IPS DF 6.9 (cell line): ENCODE measurements around the gene DBP.

ENCODE experiments used
- DNase-seq: peaks from one replicate; pipeline ENCODE4 v3.0.0-alpha.2; 2013; ENCODE audit warnings: low read depth, low spot score
- H3K27ac ChIP-seq: one replicate; pipeline ENCODE4 v1.5.1; 2013; ENCODE audit warnings: low read length, control low read depth
- H3K27me3 ChIP-seq: 2 replicates; pipeline ENCODE4 v1.6.1; 2013; ENCODE audit warnings: mild to moderate bottlenecking, low read length; ENCODE audit not compliant: control insufficient read depth, insufficient read depth
- H3K36me3 ChIP-seq: 2 replicates; pipeline ENCODE4 v1.6.1; 2013; ENCODE audit warnings: low read length; ENCODE audit not compliant: control insufficient read depth, insufficient read depth
- H3K4me1 ChIP-seq: 2 replicates; pipeline ENCODE4 v1.6.1; 2013; ENCODE audit warnings: low read length; ENCODE audit not compliant: control insufficient read depth, insufficient read depth
- H3K4me3 ChIP-seq: 2 replicates; pipeline ENCODE4 v1.5.1; 2013; ENCODE audit warnings: mild to moderate bottlenecking, low read length
- H3K9me3 ChIP-seq: 2 replicates; pipeline ENCODE4 v1.6.1; 2013; ENCODE audit warnings: low read length, inconsistent platforms; ENCODE audit not compliant: control insufficient read depth, insufficient read depth
- WGBS: extraction: QIAGEN DNeasy Blood & Tissue Kit; methylation state at CpG from one replicate; pipeline ENCODE4 v1.1.7; 2013; ENCODE audit warnings: mixed read lengths, missing lambda C conversion rate; ENCODE audit not compliant: insufficient read length, insufficient coverage; 5-methylcytosine and 5-hydroxymethylcytosine counted together

Gene DBP

DNA sequence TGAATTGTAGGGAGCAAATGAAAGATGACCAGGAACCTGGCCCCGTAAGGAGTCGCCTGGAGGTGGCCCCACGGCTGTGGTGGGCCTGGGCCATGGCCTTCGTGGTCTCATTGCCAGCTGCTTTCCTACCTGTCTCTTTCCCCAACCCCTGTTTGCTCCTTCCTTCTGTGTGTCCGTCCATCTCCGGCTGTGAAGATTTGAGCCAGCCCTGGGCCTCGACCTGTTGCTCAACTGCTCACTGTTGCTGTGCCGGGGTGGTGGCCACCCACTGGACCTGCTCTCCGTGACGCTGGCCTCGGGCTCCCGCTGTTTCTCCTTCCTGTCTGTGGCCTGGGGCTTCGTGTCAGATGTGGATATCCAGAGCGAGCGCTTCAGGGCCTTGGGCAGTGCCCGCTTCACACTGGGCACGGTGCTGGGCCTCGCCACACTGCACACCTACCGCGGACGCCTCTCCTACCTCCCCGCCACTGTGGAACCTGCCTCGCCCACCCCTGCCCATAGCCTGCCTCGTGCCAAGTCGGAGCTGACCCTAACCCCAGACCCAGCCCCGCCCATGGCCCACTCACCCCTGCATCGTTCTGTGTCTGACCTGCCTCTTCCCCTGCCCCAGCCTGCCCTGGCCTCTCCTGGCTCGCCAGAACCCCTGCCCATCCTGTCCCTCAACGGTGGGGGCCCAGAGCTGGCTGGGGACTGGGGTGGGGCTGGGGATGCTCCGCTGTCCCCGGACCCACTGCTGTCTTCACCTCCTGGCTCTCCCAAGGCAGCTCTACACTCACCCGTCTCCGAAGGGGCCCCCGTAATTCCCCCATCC is 8.5 kb downstream of the DBP start:
- Histone ChIP-seq H3K36me3 (peaks cover 11% of the 10 kb centered on the region; the same call in 1 of the 2 replicates), H3K4me3 (no peak overlapping the region)
- WGBS = no CpG with 5 or more reads among the region's 34 CpGs

DNA sequence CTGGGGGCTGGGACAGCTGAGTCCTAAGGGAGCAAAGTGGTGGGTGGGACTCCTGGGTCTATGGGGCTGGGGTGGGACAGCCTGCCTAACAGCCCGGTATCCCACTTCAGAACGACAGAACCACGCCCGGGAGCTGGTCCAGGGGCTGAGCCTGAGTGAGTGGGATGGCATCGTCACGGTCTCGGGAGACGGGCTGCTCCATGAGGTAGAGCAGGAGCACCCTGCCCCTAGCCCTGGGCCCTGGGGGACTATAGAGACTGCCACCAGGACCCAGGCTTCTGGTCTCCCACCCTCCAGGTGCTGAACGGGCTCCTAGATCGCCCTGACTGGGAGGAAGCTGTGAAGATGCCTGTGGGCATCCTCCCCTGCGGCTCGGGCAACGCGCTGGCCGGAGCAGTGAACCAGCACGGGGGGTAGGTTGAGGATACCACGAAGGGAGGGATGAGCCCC is 9.3 kb downstream of the DBP start:
- peaks cover 10% of the 10 kb centered on the region for H3K4me1 ChIP-seq
- H3K9me3 ChIP-seq = no peaks in the 10 kb centered on the region
- no CpG with 5 or more reads among the region's 17 CpGs for WGBS
- no peak overlapping the region for H3K27ac ChIP-seq
- no peaks in the 10 kb centered on the region for H3K27me3 ChIP-seq
- no peak for DNase-seq
- no peak overlapping the region for H3K4me3 ChIP-seq
- peaks cover 11% of the 10 kb centered on the region; the same call in 1 of the 2 replicates for H3K36me3 ChIP-seq

More for the DNA sequence above, 8.5 kb downstream of the DBP start:
- H3K4me1 ChIP-seq = peaks cover 10% of the 10 kb centered on the region
- H3K9me3 ChIP-seq = no peaks in the 10 kb centered on the region
- DNase-seq = no peak
- no peak overlapping the region for H3K27ac ChIP-seq
- no peaks in the 10 kb centered on the region for H3K27me3 ChIP-seq

DNA sequence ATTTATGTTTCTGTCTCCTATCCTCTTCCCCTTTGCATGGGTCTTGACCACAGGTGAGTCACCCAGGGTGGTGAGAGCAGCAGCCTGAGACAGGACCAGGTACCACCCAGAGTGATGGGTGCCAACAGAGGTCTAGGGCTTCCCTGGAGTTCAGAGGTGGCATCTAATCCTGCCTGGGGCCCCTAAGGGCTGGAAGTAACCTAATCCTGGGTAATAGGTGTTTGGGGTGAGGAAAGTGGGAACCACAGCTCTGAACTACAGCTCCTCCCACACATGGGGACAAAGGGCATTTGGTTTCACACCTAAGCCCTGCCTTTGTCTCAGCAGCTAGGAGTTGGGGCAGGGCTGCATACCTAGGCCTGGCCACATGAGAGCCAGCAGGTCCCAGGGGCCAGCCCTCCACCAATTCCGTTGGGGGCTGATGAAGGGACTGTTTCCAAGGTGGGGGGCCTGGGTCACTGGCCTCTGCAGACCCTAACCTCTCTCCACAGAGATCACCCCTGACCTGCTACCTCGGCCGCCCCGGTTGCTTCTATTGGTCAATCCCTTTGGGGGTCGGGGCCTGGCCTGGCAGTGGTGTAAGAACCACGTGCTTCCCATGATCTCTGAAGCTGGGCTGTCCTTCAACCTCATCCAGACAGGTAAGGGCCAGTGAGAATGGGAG is 9.8 kb downstream of the DBP start:
- Histone ChIP-seq H3K27me3 (no peaks in the 10 kb centered on the region), H3K4me3 (no peak overlapping the region), H3K36me3 (peaks cover 11% of the 10 kb centered on the region; the same call in 1 of the 2 replicates), H3K4me1 (peaks cover 10% of the 10 kb centered on the region), H3K27ac (no peak overlapping the region), H3K9me3 (no peaks in the 10 kb centered on the region)
- no CpG with 5 or more reads among the region's 6 CpGs for WGBS
- no peak for DNase-seq

DNA sequence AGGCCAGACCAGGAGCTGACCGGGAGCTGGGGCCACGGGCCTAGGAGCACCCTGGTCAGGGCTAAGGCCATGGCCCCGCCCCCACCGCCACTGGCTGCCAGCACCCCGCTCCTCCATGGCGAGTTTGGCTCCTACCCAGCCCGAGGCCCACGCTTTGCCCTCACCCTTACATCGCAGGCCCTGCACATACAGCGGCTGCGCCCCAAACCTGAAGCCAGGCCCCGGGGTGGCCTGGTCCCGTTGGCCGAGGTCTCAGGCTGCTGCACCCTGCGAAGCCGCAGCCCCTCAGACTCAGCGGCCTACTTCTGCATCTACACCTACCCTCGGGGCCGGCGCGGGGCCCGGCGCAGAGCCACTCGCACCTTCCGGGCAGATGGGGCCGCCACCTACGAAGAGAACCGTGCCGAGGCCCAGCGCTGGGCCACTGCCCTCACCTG is 11.3 kb downstream of the DBP start:
- Histone ChIP-seq H3K27me3 (no peaks in the 10 kb centered on the region), H3K9me3 (no peaks in the 10 kb centered on the region), H3K4me3 (no peak overlapping the region), H3K36me3 (peaks cover 11% of the 10 kb centered on the region; the same call in 1 of the 2 replicates), H3K4me1 (peaks cover 7% of the 10 kb centered on the region), H3K27ac (no peak overlapping the region)
- no peak for DNase-seq
- no CpG with 5 or more reads among the region's 30 CpGs for WGBS

DNA sequence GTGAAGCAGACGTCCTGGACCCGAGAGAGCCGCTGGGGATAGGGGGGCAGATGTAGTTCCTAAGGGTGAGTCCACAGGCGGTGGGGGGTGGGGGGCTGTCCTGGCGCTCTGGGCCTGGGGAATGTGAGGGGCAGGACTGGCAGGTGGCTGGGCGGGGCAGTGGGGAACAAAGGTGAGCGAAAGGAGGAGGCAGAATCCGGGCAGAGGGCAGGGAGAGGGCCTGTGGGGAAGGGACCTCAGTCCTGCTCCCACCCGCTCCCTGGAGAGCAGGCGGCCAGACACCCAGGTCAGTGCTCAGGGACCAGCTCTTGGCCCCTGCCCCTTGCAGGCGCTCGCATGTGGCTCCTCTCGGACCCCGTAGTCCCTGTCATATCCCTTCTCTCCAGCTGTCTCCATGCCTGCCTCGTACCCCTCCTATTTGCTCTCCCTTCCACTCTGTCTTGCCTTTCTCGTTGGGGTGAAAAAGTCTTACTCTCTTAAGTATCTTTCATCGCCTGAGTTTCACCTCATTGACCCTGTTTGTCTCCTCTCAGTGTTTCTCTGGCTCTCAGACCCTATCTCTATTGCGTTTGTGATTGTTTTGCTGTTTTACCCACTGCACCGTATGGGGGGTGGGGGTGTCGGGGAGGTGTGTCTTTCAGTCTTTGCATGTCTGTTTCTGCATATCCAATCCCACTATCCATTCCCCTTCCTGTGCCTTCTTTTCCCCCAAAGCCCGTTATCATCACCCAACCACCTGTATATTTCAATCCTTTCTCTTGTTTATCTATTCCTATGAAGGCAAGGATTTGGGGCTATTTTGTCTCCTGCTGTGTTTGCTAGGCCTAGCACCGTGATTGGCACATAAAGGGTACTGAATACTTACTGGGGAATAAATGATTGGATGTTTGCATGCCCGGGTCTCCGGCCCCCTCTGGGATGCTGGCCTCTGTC is 12.1 kb downstream of the DBP start:
- DNase-seq = no peak
- H3K36me3 ChIP-seq = peaks cover 11% of the 10 kb centered on the region; the same call in 1 of the 2 replicates
- no peaks in the 10 kb centered on the region for H3K27me3 ChIP-seq
- peak overlapping the region; percentile 80; the same call in 1 of the 2 replicates for H3K4me3 ChIP-seq
- H3K27ac ChIP-seq = no peak overlapping the region
- no CpG with 5 or more reads among the region's 24 CpGs for WGBS
- no peaks in the 10 kb centered on the region for H3K9me3 ChIP-seq
- H3K4me1 ChIP-seq = peaks cover 7% of the 10 kb centered on the region

DNA sequence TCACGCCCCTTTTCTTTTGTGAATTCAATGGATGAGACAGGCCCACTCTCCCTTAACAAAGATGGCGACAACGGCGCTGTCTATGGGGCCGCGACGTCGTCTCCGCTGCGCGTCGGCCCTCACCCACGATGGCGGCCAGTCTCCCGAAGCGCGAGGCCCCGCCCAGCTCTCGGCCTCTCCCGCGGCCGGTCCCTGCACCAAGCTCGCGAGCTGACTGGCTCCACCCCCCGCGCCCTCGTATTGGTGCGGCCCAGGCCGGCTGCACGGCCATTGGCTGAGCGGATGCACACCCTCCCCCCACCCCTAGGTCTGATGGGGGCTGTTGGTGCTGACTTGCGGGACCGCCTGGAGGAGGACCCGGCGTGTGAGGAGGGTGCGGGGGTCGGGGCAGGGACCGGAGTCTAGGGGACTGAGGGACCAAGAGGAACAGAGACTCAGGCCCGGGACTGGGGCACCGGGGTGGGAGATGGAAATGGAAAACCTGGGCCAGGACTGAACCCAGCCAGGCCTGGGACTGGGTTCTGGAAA is 13.0 kb downstream of the DBP start:
- no peak overlapping the region for H3K27ac ChIP-seq
- peaks cover 3% of the 10 kb centered on the region for H3K4me1 ChIP-seq
- DNase-seq = peak; percentile 98
- no peaks in the 10 kb centered on the region for H3K9me3 ChIP-seq
- H3K36me3 ChIP-seq = peaks cover 9% of the 10 kb centered on the region; the same call in 1 of the 2 replicates
- peak overlapping the region; percentile 80; the same call in 1 of the 2 replicates for H3K4me3 ChIP-seq
- WGBS = no CpG with 5 or more reads among the region's 40 CpGs
- H3K27me3 ChIP-seq = no peaks in the 10 kb centered on the region

DNA sequence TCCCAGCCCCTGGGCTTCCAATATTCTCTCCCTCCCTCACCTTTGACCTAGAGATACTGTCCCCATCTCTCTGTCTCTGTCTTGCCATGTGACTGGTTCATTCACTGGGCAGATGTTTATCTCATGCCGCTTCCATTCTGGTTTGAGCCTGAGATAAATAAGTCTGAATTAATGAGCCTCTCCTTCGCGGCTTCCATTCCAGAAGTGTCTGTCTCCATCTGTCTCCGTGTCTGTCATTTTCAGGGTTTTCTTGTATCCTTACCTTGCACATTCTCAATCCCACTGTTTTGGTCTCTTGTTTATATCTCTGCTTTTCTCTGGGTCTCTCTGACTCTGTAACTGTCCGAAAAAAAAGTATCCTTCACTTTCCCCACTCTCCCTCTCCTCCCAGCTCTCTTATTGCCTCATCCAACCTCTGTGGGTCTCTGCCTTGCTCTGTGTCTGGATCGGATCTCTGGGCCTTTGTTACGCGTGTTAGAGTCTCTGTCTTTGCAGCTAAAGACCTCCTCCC is 13.6 kb downstream of the DBP start:
- no CpG with 5 or more reads among the region's 8 CpGs for WGBS
- no peak overlapping the region for H3K27ac ChIP-seq
- peaks cover 7% of the 10 kb centered on the region; the same call in 1 of the 2 replicates for H3K36me3 ChIP-seq
- peaks cover 1% of the 10 kb centered on the region for H3K4me1 ChIP-seq
- no peaks in the 10 kb centered on the region for H3K9me3 ChIP-seq
- no peak overlapping the region; the same call in 1 of the 2 replicates for H3K4me3 ChIP-seq
- no peaks in the 10 kb centered on the region for H3K27me3 ChIP-seq
- DNase-seq = no peak

DNA sequence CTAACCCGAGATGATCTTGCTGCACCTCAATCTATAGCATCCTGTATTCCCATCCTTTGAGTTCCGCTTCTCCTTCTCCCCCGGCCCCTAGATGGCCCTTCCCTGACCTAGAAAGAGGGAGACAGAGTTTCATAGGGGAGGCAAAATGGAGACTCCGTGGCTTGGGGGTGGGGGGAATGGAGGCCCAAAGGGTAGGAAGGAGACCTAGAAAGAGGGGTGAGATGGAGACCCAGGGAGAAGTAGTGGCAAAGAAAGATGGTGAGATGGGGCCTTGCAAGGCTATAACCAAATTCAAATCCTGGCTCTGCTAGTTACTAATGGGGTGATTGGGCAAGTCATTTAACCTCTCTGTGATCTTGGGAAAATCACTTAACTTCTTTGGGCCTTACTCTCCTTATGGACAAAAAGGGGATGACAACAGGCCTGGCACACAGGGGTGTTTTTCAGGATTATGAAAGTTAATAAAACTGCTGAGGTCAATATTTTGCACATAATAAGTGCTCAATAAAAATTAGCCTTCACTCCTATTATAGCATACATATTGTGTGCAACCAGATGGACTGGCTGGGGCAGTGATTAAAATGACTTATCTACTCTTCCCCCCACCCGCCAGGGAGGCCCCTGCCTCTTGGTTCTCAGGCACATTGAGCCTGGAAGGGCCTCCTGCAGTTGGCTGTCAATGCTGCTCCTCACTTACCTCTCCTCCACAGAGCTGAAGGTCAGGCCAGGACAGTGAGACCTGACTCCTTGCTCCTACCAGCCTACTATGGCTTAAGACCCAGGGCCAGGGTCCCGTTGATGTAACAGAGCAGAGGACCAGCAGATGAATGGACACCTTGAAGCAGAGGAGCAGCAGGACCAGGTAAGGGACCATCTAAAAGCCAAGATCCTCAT is 17.2 kb downstream of the DBP start:
- Histone ChIP-seq H3K9me3 (no peaks in the 10 kb centered on the region), H3K27me3 (no peaks in the 10 kb centered on the region), H3K36me3 (peaks cover 21% of the 10 kb centered on the region), H3K4me3 (peak overlapping the region; percentile 31; the same call in 1 of the 2 replicates), H3K4me1 (peaks cover 3% of the 10 kb centered on the region; the same call in 1 of the 2 replicates), H3K27ac (no peak overlapping the region)
- WGBS = no CpG with 5 or more reads among the region's 6 CpGs
- no peak for DNase-seq
